B cell (primary cell): ENCODE results near the gene DTNA. TPM values are rescaled to one million over a fixed set of nuclear protein-coding genes. Genes with fewer than 3 reads are reported as not detected.

Experiments
- ATAC-seq: fragments of 200-7000 bp; cut with Tn5 transposase; one replicate; pipeline ENCODE4 v1.10.0; 2021; ENCODE audit warnings: low read depth, mild to moderate bottlenecking, moderate number of reproducible peaks, moderate library complexity
- CTCF ChIA-PET: fragments of 350-600 bp; sonication (Branson Sonifier 250); formaldehyde crosslinking; loops from one replicate; lab custom pipeline; 2021; ENCODE audit warnings: antibody characterized with exemption, inconsistent platforms; lab: Charles Lee
- POLR2A ChIA-PET: fragments of 350-600 bp; sonication (Branson Sonifier 250); formaldehyde crosslinking; loops from one replicate; lab custom pipeline; 2021; ENCODE audit warnings: antibody characterized with exemption; lab: Charles Lee
- DNase-seq: peaks from one replicate; pipeline ENCODE4 v3.0.0; 2013
- H2AFZ ChIP-seq: 2 replicates; pipeline ENCODE4 v1.6.1; 2012; ENCODE audit warnings: mild to moderate bottlenecking, low read depth, low read length; ENCODE audit not compliant: insufficient read depth, poor library complexity, severe bottlenecking
- H3K27ac ChIP-seq, 2 donors: 1 replicate in 1 of 2; 2 replicates in 1 of 2; pipeline ENCODE4 v1.5.1; 2012 to 2013; ENCODE audit warnings: low read length in 2 of 2, mild to moderate bottlenecking in 2 of 2, moderate library complexity in 1 of 2
- H3K27me3 ChIP-seq, 4 experiments: fragments of 200-600 bp in 1 of 4; sonication (generic) in 1 of 4; replicated peaks in 1 of 4; 1 replicate in 2 of 4; 2 replicates in 2 of 4; pipeline versions ENCODE4 v1.6.1 to v1.7.0; 2013 to 2016; ENCODE audit warnings: low read length in 3 of 4, mild to moderate bottlenecking in 2 of 4, mixed read lengths in 1 of 4, moderate library complexity in 1 of 4; ENCODE audit not compliant: insufficient read depth in 4 of 4, control insufficient read depth in 3 of 4; ENCODE audit errors: control extremely low read depth in 1 of 4
- H3K36me3 ChIP-seq, 2 experiments: replicated peaks in 1 of 2; 1 replicate in 1 of 2; 2 replicates in 1 of 2; pipeline versions ENCODE4 v1.6.1 to v1.7.1; 2013; ENCODE audit warnings: low read length in 1 of 2; ENCODE audit not compliant: insufficient read depth in 2 of 2, control insufficient read depth in 1 of 2; ENCODE audit errors: control extremely low read depth in 1 of 2, extremely low read depth in 1 of 2
- H3K4me1 ChIP-seq, 2 donors: fragments of 200-600 bp in 1 of 2; sonication (generic) in 1 of 2; 1 replicate in 1 of 2; 2 replicates in 1 of 2; pipeline versions ENCODE4 v1.5.1 to v1.6.1; 2013 to 2017; ENCODE audit warnings: low read length in 2 of 2; ENCODE audit not compliant: control insufficient read depth in 2 of 2, insufficient read depth in 2 of 2
- H3K4me2 ChIP-seq: replicated peaks from 2 replicates; pipeline ENCODE3; 2012; ENCODE audit warnings: mild to moderate bottlenecking, low read depth, low read length; ENCODE audit not compliant: poor library complexity, severe bottlenecking
- H3K4me3 ChIP-seq, 5 experiments: fragments of 200-600 bp in 1 of 5; sonication (generic) in 1 of 5; 1 replicate in 3 of 5; 2 replicates in 2 of 5; pipeline versions ENCODE4 v1.5.1 to v1.7.0; 2011 to 2016; ENCODE audit warnings: low read length in 4 of 5, mild to moderate bottlenecking in 4 of 5, low read depth in 2 of 5, control low read depth in 1 of 5, moderate library complexity in 1 of 5; ENCODE audit not compliant: insufficient read depth in 1 of 5; ENCODE audit errors: control extremely low read depth in 1 of 5, extremely low read depth in 1 of 5
- H3K79me2 ChIP-seq: fragments of 200-600 bp; sonication (generic); one replicate; pipeline ENCODE4 v1.6.0; 2016; ENCODE audit warnings: low read length; ENCODE audit not compliant: control insufficient read depth, insufficient read depth
- H3K9ac ChIP-seq: fragments of 200-600 bp; sonication (generic); 2 replicates; pipeline ENCODE4 v1.6.1; 2017; ENCODE audit warnings: mild to moderate bottlenecking, low read length, moderate library complexity
- H3K9me3 ChIP-seq, 3 donors: one replicate each; pipeline versions ENCODE4 v1.6.1 to v1.7.1; 2013; ENCODE audit warnings: low read length in 2 of 3; ENCODE audit not compliant: control insufficient read depth in 2 of 3, insufficient read depth in 1 of 3; ENCODE audit errors: control extremely low read depth in 1 of 3
- H4K20me1 ChIP-seq: 2 replicates; pipeline ENCODE4 v1.6.0; 2012; ENCODE audit warnings: mild to moderate bottlenecking, low read length; ENCODE audit not compliant: insufficient read depth, control insufficient read depth, poor library complexity, severe bottlenecking
- H3K27ac Mint-ChIP-seq: one replicate; pipeline ENCODE4 v1.8.0; 2021; ENCODE audit warnings: mixed read lengths
- H3K27me3 Mint-ChIP-seq: one replicate; pipeline ENCODE4 v1.8.0; 2021; ENCODE audit warnings: mixed read lengths
- H3K4me1 Mint-ChIP-seq: one replicate; pipeline ENCODE4 v1.8.0; 2021; ENCODE audit warnings: mixed read lengths
- H3K4me3 Mint-ChIP-seq: one replicate; pipeline ENCODE4 v1.8.0; 2021; ENCODE audit warnings: mixed read lengths
- H3K9me3 Mint-ChIP-seq: one replicate; pipeline ENCODE4 v1.8.0; 2022; ENCODE audit warnings: mixed read lengths; ENCODE audit not compliant: insufficient read depth
- CTCF ChIP-seq: fragments of 200-600 bp; IDR thresholded peaks from one replicate; pipeline ENCODE4 v1.8.0; 2022; ENCODE audit warnings: antibody characterized with exemption, mild to moderate bottlenecking
- EZH2 ChIP-seq: IDR thresholded peaks from 2 replicates; pipeline ENCODE4 v1.6.1; 2012; ENCODE audit warnings: borderline replicate concordance, low read depth, mild to moderate bottlenecking, moderate library complexity, low read length; ENCODE audit not compliant: insufficient read depth, poor library complexity, severe bottlenecking
- WGBS: methylation state at CpG from one replicate; pipeline ENCODE4 v1.1.5; 2013; ENCODE audit warnings: missing lambda C conversion rate; ENCODE audit not compliant: insufficient coverage; 5-methylcytosine and 5-hydroxymethylcytosine counted together
- intact Hi-C: fragments of 100-400 bp; cut with micrococcal nuclease; formaldehyde crosslinking; loops from one replicate; pipeline ENCODE4 v1.10.0; 2022
- polyA plus RNA-seq: library from polyadenylated mRNA; depleted of rRNA; stranded (reverse); fragments of >200 nt; gene quantifications from 2 replicates; pipeline ENCODE4 v1.2.3, GENCODE V29; 2012
- total RNA-seq, 2 donors: library from RNA; stranded (reverse); fragments of 120-200 nt in 1 of 2; gene quantifications; 1 replicate in 1 of 2; 2 replicates in 1 of 2; pipeline versions ENCODE4 v1.2.3 to v1.2.4, GENCODE V29; 2013 to 2022

Gene DTNA
- total and polyA plus RNA-seq, 2 donors (not counting 1 experiment from before 2014, with no cell fraction given) = not detected

- ATAC-seq (no peak), DNase-seq (no peak)
- Histone ChIP-seq H3K9ac (no peak overlapping the region), H3K4me1 (no peaks in the 10 kb centered on the region), H3K9me3 (no peaks in the 10 kb centered on the region), H3K4me3 (no peak overlapping the region), H2AFZ (no peak overlapping the region), H3K36me3 (no peaks in the 10 kb centered on the region), H3K27ac (no peak overlapping the region), H3K79me2 (no peaks in the 10 kb centered on the region), H3K4me2 (no peak overlapping the region), H4K20me1 (no peaks in the 10 kb centered on the region), H3K27me3 (no peaks in the 10 kb centered on the region)
- 75% methylated on average over 2 of the region's 3 CpGs for WGBS
- H3K9me3 Mint-ChIP-seq = no peaks in the 10 kb centered on the region
- no peak overlapping the region for H3K4me3 Mint-ChIP-seq
- ChIA-PET POLR2A (no interaction called here), CTCF (no interaction called here)
- no peak overlapping the region for H3K27ac Mint-ChIP-seq
- intact Hi-C loops = no loop called here
- TF ChIP-seq CTCF (no peak), EZH2 (no peak)
- H3K27me3 Mint-ChIP-seq = peaks cover 8% of the 10 kb centered on the region
- no peaks in the 10 kb centered on the region for H3K4me1 Mint-ChIP-seq
These were observed 84.2 kb downstream of the DTNA start for GRCh38 chr18:34794348-34794747.

- no peak for TF ChIP-seq EZH2
- TF ChIP-seq CTCF = no peak
- no peak overlapping the region for H3K4me2 ChIP-seq
- H3K27me3 ChIP-seq = no peaks in the 10 kb centered on the region
- no peak for DNase-seq
- H3K4me1 Mint-ChIP-seq = no peaks in the 10 kb centered on the region
- H3K27ac ChIP-seq = no peak overlapping the region
- no peaks in the 10 kb centered on the region for H3K9me3 ChIP-seq
- H3K27me3 Mint-ChIP-seq = peaks cover 8% of the 10 kb centered on the region
- intact Hi-C loops = no loop called here
- H3K36me3 ChIP-seq = no peaks in the 10 kb centered on the region
- H3K9ac ChIP-seq = no peak overlapping the region
- WGBS = 100% methylated on average over 2 of the region's 6 CpGs
- no peak overlapping the region for H2AFZ ChIP-seq
- CTCF ChIA-PET = no interaction called here
- no peaks in the 10 kb centered on the region for H3K4me1 ChIP-seq
- no peak overlapping the region for H3K4me3 ChIP-seq
- H3K27ac Mint-ChIP-seq = no peak overlapping the region
- H3K79me2 ChIP-seq = no peaks in the 10 kb centered on the region
- POLR2A ChIA-PET = no interaction called here
- H4K20me1 ChIP-seq = no peaks in the 10 kb centered on the region
- H3K9me3 Mint-ChIP-seq = no peaks in the 10 kb centered on the region
- ATAC-seq = no peak
- no peak overlapping the region for H3K4me3 Mint-ChIP-seq
These were observed 85.1 kb downstream of the DTNA start for GRCh38 chr18:34795070-34795732.
